SK-N-MC (cell line): ENCODE results near the gene H1-8.

Source experiments
- DNase-seq: peaks from one replicate; pipeline ENCODE4 v3.0.0-alpha.2; 2011; ENCODE audit warnings: low read depth, low spot score
- H3K27ac ChIP-seq: fragments of 200-600 bp; sonication (generic); 2 replicates; pipeline ENCODE4 v1.5.1; 2016; ENCODE audit warnings: mixed run types
- H3K36me3 ChIP-seq: fragments of 200-600 bp; sonication (generic); 2 replicates; pipeline ENCODE4 v1.6.1; 2017; ENCODE audit warnings: antibody characterized with exemption, low read length, mixed read lengths; ENCODE audit not compliant: insufficient read depth
- H3K4me3 ChIP-seq: fragments of 200-600 bp; sonication (generic); 2 replicates; pipeline ENCODE4 v1.5.1; 2016
- H3K9ac ChIP-seq: fragments of 200-600 bp; sonication (generic); 2 replicates; pipeline ENCODE4 v1.8.0; 2017; ENCODE audit warnings: mixed run types, mixed read lengths; ENCODE audit not compliant: insufficient read length
- H3K9me3 ChIP-seq: fragments of 200-600 bp; sonication (generic); 2 replicates; pipeline ENCODE4 v1.6.1; 2017; ENCODE audit warnings: low read depth, mild to moderate bottlenecking, antibody characterized with exemption, low read length, moderate library complexity, mixed read lengths
- EZH2 ChIP-seq: fragments of 200-600 bp; sonication (generic); IDR thresholded peaks from one replicate; pipeline ENCODE4 v1.6.1; 2017; ENCODE audit warnings: antibody characterized with exemption
- FOXP2 ChIP-seq: optimal IDR thresholded peaks from 2 replicates; pipeline ENCODE3; 2011; ENCODE audit warnings: mild to moderate bottlenecking, moderate library complexity; ENCODE audit not compliant: insufficient read depth; ENCODE audit errors: extremely low read length, control extremely low read depth
- POLR2AphosphoS5 ChIP-seq: IDR thresholded peaks from 2 replicates; pipeline ENCODE4 v1.6.1; 2012; ENCODE audit warnings: mild to moderate bottlenecking, low read depth, low read length, borderline replicate concordance

H1-8 gene

GRCh38 chr3:129555153-129555550 is 12.2 kb downstream of the H1-8 start:
- DNase-seq: no peak
- Histone ChIP-seq H3K27ac (no peak overlapping the region; the same call in 1 of the 2 replicates), H3K9ac (no peak overlapping the region), H3K36me3 (peaks cover 46% of the 10 kb centered on the region), H3K9me3 (no peaks in the 10 kb centered on the region), H3K4me3 (no peak overlapping the region)
- TF ChIP-seq EZH2 (no peak), POLR2AphosphoS5 (no peak)

DNA sequence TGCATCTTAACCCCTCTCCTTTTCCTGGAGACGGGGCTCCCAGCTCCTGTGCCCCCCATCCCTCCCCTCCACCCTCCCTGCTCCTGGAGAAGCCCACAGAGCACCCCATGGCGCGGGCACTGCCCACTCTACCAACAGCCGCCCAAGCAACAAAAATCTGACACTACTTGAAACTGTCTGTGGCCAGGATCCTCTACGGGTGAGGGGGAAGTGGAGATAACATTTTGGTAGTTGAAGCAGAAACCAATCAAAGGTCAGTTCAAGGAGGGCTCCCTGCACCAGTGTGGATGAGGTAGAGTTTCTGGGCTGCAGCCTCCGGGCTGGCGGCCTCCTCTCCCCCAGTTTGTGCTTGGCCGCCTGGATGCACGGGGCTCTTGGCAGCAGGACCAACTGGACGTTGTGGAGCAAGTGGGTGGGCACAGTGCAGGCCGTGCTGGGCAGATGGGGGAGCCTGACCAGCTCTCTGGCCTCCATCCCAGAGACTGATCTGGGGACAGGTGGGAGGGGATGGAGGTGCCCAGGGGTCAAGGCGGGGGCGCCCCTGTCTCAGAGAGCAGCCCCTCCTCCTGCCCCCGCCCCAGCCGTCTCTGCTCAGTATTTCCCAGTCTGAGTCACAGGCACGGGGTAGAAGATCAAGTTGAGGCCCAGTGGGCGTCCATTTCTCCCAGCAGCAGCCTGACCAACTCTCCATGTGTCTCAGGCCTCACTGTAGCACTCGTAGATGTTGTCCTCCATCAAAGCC is 12.8 kb downstream of the H1-8 start:
- no peak for DNase-seq
- no peaks in the 10 kb centered on the region for H3K9me3 ChIP-seq
- peaks cover 47% of the 10 kb centered on the region for H3K36me3 ChIP-seq
- H3K27ac ChIP-seq: no peak overlapping the region
- H3K4me3 ChIP-seq: no peak overlapping the region
- no peak for TF ChIP-seq FOXP2
- TF ChIP-seq EZH2: no peak
- TF ChIP-seq POLR2AphosphoS5: no peak
- no peak overlapping the region for H3K9ac ChIP-seq

DNA sequence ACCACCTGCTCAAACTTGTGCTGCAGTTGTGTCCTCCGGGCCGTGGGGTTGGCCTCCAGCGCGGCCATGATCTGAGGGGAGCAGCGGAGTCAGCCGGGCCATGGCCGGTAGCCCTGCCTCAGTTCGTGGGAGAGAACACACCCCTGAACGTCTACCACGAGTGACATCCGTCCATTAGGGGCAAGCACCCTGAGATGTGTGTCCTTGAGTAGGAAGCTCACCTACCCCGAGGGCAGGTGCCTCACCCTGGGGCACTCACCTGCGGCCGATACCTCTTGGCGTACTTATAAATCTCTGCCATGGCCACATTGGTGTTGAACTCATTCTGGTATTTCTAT is 13.4 kb downstream of the H1-8 start:
- H3K4me3 ChIP-seq: no peak overlapping the region
- no peaks in the 10 kb centered on the region for H3K9me3 ChIP-seq
- no peak for DNase-seq
- peaks cover 47% of the 10 kb centered on the region for H3K36me3 ChIP-seq
- TF ChIP-seq EZH2: no peak
- no peak overlapping the region for H3K27ac ChIP-seq
- no peak overlapping the region for H3K9ac ChIP-seq

DNA sequence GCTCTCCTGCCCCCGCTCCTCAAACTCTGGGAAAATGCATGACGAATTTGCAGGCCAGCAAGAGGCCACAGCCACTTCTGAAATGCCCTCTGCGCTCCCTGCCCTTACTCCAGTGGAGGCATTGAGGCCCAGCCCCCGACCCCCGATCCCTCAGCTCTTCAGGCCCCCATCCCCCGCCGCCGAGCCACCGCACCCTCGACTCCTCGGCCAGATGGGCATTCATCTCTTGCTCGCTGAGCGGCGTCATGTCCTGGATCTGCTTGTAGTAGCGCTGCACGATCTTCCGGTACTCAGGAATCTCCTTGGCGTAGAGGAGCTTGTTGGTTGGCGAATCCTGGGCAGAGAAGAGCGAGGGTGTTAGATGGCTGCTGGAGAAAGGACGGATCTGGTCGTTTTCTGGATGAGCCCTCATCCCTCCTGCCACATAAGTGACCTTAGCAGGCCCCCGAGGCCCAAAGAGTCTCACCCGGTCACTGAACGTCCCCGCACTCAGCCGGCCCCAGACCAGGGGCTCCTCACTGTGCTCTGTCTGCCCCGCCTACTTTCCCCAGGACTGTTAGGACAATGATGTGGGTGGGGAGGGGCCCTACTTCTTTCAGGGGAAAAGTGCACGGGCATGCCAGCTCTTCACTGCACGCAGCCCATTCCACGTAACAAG is 14.0 kb downstream of the H1-8 start:
- H3K9ac ChIP-seq: no peak overlapping the region
- no peak for TF ChIP-seq FOXP2
- no peak for TF ChIP-seq POLR2AphosphoS5
- TF ChIP-seq EZH2: no peak
- H3K27ac ChIP-seq: peak overlapping the region; percentile 79; the same call in 1 of the 2 replicates
- H3K4me3 ChIP-seq: no peak overlapping the region
- DNase-seq: no peak
- H3K9me3 ChIP-seq: no peaks in the 10 kb centered on the region
- peaks cover 47% of the 10 kb centered on the region for H3K36me3 ChIP-seq

DNA sequence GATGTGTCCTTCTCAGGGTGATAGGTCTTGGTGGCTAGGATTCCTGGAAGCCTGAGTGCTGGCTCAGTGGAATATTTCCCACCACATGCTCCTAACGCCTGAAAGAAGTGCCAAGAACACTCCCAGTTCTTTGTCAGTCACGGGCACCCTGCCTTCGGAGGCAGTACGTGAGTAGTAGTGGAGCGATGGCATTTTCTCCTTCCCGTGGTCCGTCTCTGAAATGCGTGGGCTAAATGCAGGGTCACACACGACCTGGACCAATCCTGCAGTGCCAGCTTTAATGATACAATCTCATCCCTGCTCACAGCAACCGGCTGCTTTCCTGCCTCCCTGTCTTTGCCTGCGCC is 14.5 kb downstream of the H1-8 start:
- peaks cover 50% of the 10 kb centered on the region for H3K36me3 ChIP-seq
- H3K9ac ChIP-seq: no peak overlapping the region
- peak overlapping the region; percentile 79 for H3K27ac ChIP-seq
- DNase-seq: no peak
- no peak overlapping the region for H3K4me3 ChIP-seq
- no peaks in the 10 kb centered on the region for H3K9me3 ChIP-seq
- no peak for TF ChIP-seq POLR2AphosphoS5
- no peak for TF ChIP-seq FOXP2

GRCh38 chr3:129558081-129558771 is 15.3 kb downstream of the H1-8 start:
- TF ChIP-seq POLR2AphosphoS5 (no peak), FOXP2 (no peak), EZH2 (no peak)
- Histone ChIP-seq H3K9ac (peak overlapping the region; percentile 59), H3K9me3 (no peaks in the 10 kb centered on the region), H3K36me3 (peaks cover 57% of the 10 kb centered on the region), H3K4me3 (peak overlapping the region; percentile 55), H3K27ac (peak overlapping the region; percentile 79)
- DNase-seq: no peak

- Histone ChIP-seq H3K27ac (peak overlapping the region; percentile 79), H3K36me3 (peaks cover 62% of the 10 kb centered on the region), H3K9ac (peak overlapping the region; percentile 59), H3K4me3 (peak overlapping the region; percentile 55), H3K9me3 (no peaks in the 10 kb centered on the region)
- no peak for TF ChIP-seq FOXP2
- TF ChIP-seq EZH2: no peak
- DNase-seq: no peak
These were observed 16.0 kb downstream of the H1-8 start for GRCh38 chr3:129558772-129559564.

DNA sequence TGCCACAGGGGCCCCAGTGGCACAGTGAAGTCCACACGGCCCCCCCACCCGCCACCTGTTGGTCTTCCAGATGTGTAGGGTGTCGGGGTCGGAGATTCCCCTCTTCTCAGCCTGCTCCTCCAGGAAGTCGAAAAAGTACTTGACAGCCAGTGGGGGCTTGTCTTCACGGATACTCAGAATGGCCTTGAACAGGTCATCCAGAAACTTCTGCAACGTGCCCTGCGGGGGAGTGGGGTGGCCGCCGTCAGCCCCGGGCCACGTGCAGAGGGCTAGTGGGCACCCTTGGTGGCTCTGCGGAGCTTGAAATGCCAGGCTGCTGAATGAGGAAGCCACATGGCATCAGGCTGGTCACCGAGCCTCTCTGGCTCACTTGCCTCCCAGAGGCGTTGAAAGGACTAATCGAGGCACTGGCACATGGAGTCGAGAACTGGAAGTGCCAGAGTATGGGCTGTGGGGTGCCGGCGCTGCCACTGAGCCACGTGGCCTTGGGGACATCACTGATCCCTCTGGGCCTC is 16.6 kb downstream of the H1-8 start:
- peak overlapping the region; percentile 76 for H3K27ac ChIP-seq
- H3K9me3 ChIP-seq: no peaks in the 10 kb centered on the region
- peak overlapping the region; percentile 59 for H3K9ac ChIP-seq
- DNase-seq: no peak
- H3K36me3 ChIP-seq: peaks cover 62% of the 10 kb centered on the region
- no peak for TF ChIP-seq POLR2AphosphoS5
- TF ChIP-seq EZH2: no peak
- no peak for TF ChIP-seq FOXP2
- H3K4me3 ChIP-seq: peak overlapping the region; percentile 55
